ENCODE measurements around the gene PTK7.

Gene PTK7

DNA sequence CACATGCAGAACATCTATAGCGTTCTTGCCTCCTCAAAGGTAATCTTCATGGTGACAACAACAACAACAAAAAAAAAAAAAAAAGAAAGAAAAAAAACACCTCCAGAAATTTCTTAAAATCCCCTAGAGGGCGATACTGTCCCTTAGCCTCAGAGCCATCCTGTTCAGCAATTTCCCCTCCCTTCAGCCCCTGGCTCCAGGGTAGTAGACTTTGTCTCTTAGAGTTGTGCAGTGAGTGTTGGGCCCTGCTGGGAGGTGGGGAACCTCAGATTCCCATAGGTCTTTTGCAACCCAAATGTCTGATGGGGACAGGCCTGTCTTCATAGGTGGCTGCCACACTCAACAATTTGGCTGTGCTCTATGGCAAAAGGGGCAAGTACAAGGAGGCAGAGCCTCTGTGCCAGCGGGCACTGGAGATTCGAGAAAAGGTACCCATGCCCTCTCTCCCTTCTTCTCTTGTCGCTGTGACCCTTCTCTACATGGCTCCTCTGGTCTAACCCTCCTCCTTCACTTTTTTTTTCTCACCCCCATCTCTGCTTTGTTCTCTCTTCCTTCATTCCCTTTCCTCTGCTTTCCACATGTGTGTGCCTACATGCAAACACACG lies 6.0 kb upstream of the PTK7 start:
- Histone ChIP-seq H3K4me3 (ENCODE audit: low read depth, low read length) (no peak overlapping the region), H4K8ac (ENCODE audit: low read depth, low read length) (peak overlapping the region; percentile 48), H4K12ac (ENCODE audit: low read depth, low read length) (peak overlapping the region; percentile 10), H3K79me1 (ENCODE audit: low read length) (peaks cover 6% of the 10 kb centered on the region), H2BK12ac (ENCODE audit: low read length) (peak overlapping the region; percentile 67), H3K9ac (ENCODE audit: low read length) (no peak overlapping the region), H2BK5ac (ENCODE audit: low read depth, low read length, poor library complexity) (peak overlapping the region; percentile 18), H3K36me3 (ENCODE audit: control insufficient read depth in 1 of 2, insufficient read depth in 2 of 2, low read length in 2 of 2) (peaks cover 35 to 37% of the 10 kb centered on the region in 2 experiments), H3K18ac (ENCODE audit: low read length) (peak overlapping the region; percentile 77), H2AFZ (ENCODE audit: insufficient read depth, low read length, poor library complexity) (peak overlapping the region; percentile 1), H2BK120ac (ENCODE audit: insufficient read depth, low read length, poor library complexity) (peak overlapping the region; percentile 23), H3K4me2 (ENCODE audit: low read length) (no peak overlapping the region), H4K91ac (ENCODE audit: low read depth, low read length) (peak overlapping the region; percentile 74), H3K79me2 (ENCODE audit: control insufficient read depth, insufficient read depth, low read length, poor library complexity) (peaks cover 3% of the 10 kb centered on the region), H2AK5ac (ENCODE audit: low read length) (peak overlapping the region; percentile 79), H3K27me3 (ENCODE audit: insufficient read depth, low read length) (no peaks in the 10 kb centered on the region), H3K14ac (ENCODE audit: low read length) (peak overlapping the region; percentile 62), H3K23ac (ENCODE audit: low read length) (no peak overlapping the region), H3K4me1 (ENCODE audit: control insufficient read depth in 1 of 2, insufficient read depth in 2 of 2, low read length in 2 of 2) (peaks cover 7 to 10% of the 10 kb centered on the region in 2 experiments), H3K4ac (ENCODE audit: low read depth, low read length) (peak overlapping the region; percentile 31), H3K9me3 (ENCODE audit: insufficient read depth, low read depth, low read length) (no peaks in the 10 kb centered on the region), H3K27ac (ENCODE audit: low read depth, low read length) (no peak overlapping the region)
- peak in 1 of 2 donors; percentile 54 for DNase-seq
- no CpG with 5 or more reads among the region's 6 CpGs for WGBS (ENCODE audit: extremely low coverage, insufficient coverage, insufficient read length)

DNA sequence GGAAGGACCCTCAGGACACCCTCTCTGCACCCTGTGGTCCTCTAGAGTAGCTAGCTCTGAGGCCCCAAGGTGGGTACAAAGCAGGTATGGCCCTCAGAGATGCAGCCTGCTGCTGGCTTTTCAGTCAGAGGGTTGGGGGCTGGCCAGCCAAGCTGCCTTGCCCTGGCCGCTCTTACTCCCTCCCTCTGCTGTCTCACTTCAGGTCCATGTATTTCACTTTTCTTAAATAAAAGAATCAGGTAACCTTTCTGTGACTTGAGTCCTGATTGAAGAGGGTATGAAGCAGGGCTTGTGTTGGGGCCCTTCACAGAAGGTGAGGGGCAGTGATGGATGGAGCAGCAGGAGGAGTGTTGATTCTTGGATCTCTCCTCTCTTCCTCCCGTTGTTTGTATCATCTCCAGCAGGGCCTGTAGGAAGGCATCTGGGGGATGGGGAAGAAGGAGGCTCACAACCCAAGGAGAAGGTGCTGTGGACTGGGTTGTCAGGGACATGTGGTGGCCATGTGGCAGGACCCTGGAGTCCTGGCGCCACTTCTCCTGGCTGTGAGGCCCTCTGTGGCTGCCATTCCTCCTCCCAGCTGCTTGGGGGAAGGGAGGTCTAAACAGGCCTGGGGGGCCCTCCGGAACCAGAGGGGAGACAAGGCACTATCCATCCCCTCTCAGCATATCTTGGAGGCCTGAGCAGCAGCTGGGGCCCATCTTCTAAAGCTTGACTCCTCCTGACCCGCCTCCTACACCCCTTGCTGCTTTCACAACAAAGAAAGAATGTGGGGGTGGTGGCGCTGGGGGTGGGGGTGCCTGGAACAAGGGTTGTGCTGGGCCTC lies 1.1 kb upstream of the PTK7 start:
- peak overlapping the region; percentile 37 for H3K14ac ChIP-seq (ENCODE audit: low read length)
- DNase-seq, result no peak
- H3K4me1 ChIP-seq (ENCODE audit: control insufficient read depth in 1 of 2, insufficient read depth in 2 of 2, low read length in 2 of 2), result peaks cover 22 to 36% of the 10 kb centered on the region in 2 experiments
- H3K4ac ChIP-seq (ENCODE audit: low read depth, low read length), result no peak overlapping the region
- H2AK5ac ChIP-seq (ENCODE audit: low read length), result peak overlapping the region; percentile 52
- H3K9me3 ChIP-seq (ENCODE audit: insufficient read depth, low read depth, low read length), result peaks cover 2% of the 10 kb centered on the region
- no peak overlapping the region for H3K4me2 ChIP-seq (ENCODE audit: low read length)
- no peak overlapping the region for H3K9ac ChIP-seq (ENCODE audit: low read length)
- peak overlapping the region; percentile 54 for H2BK12ac ChIP-seq (ENCODE audit: low read length)
- no peak overlapping the region for H3K4me3 ChIP-seq (ENCODE audit: low read depth, low read length)
- H2BK120ac ChIP-seq (ENCODE audit: insufficient read depth, low read length, poor library complexity), result peak overlapping the region; percentile 30
- H3K27ac ChIP-seq (ENCODE audit: low read depth, low read length), result peak overlapping the region; percentile 43
- H3K18ac ChIP-seq (ENCODE audit: low read length), result no peak overlapping the region
- H4K91ac ChIP-seq (ENCODE audit: low read depth, low read length), result peak overlapping the region; percentile 68
- H2AFZ ChIP-seq (ENCODE audit: insufficient read depth, low read length, poor library complexity), result no peak overlapping the region
- peaks cover 25% of the 10 kb centered on the region for H3K79me1 ChIP-seq (ENCODE audit: low read length)
- H3K79me2 ChIP-seq (ENCODE audit: control insufficient read depth, insufficient read depth, low read length, poor library complexity), result peaks cover 38% of the 10 kb centered on the region
- H2BK5ac ChIP-seq (ENCODE audit: low read depth, low read length, poor library complexity), result peak overlapping the region; percentile 51
- H4K12ac ChIP-seq (ENCODE audit: low read depth, low read length), result no peak overlapping the region
- WGBS (ENCODE audit: extremely low coverage, insufficient coverage, insufficient read length), result no CpG with 5 or more reads among the region's 6 CpGs
- H3K23ac ChIP-seq (ENCODE audit: low read length), result no peak overlapping the region
- H3K27me3 ChIP-seq (ENCODE audit: insufficient read depth, low read length), result no peaks in the 10 kb centered on the region
- H4K8ac ChIP-seq (ENCODE audit: low read depth, low read length), result peak overlapping the region; percentile 9
- peaks cover 23 to 29% of the 10 kb centered on the region in 2 experiments for H3K36me3 ChIP-seq (ENCODE audit: control insufficient read depth in 1 of 2, insufficient read depth in 2 of 2, low read length in 2 of 2)

DNA sequence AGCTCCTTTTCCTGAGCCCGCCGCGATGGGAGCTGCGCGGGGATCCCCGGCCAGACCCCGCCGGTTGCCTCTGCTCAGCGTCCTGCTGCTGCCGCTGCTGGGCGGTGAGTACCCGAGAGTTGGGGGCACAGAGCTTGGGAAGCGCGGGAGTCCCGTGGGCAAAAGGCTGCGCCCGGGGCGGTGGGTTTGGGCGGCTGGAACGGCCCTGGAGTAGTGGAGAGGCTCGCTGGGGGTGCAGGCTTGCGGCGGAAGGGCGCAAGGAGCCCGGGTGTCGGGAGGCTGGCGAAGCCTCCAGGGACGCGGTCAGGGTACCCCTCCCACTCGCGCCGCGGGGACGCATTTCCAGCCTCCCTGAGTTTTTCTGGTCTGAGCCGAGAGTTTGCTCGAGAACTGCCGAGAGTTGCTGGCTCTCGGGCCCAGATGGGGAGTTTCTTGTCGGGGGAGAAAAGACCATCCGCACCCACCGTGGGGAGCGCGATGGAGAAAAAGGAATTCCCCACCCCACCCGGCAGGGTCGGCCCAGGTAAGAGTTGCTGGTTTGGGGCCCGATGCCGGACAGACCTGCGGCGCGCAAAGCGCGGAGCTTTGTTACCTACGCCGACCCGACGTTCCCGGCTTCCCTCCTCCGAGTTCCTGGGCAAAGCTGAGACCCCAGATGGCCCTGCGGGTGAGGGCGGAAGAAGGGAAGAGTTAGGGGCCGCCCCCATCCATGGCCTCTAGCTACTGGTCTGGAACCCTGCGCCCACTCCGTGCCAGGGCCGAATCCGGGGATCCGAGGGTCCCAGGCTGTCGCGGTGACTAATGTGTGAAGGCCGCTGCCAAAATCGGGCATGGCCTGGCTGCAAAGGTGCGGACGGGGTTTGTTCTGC lies 584 bp downstream of the PTK7 start:
- Histone ChIP-seq H3K23ac (ENCODE audit: low read length) (peak overlapping the region; percentile 49), H3K79me1 (ENCODE audit: low read length) (peaks cover 19% of the 10 kb centered on the region), H3K36me3 (ENCODE audit: control insufficient read depth in 1 of 2, insufficient read depth in 2 of 2, low read length in 2 of 2) (peaks cover 22 to 30% of the 10 kb centered on the region in 2 experiments), H2AK5ac (ENCODE audit: low read length) (peak overlapping the region; percentile 55), H3K18ac (ENCODE audit: low read length) (peak overlapping the region; percentile 74), H3K9me3 (ENCODE audit: insufficient read depth, low read depth, low read length) (peaks cover 2% of the 10 kb centered on the region), H3K14ac (ENCODE audit: low read length) (peak overlapping the region; percentile 89), H3K4me1 (ENCODE audit: control insufficient read depth in 1 of 2, insufficient read depth in 2 of 2, low read length in 2 of 2) (peaks cover 18 to 31% of the 10 kb centered on the region in 2 experiments), H3K27ac (ENCODE audit: low read depth, low read length) (peak overlapping the region; percentile 82), H2AFZ (ENCODE audit: insufficient read depth, low read length, poor library complexity) (peak overlapping the region; percentile 19), H4K12ac (ENCODE audit: low read depth, low read length) (peak overlapping the region; percentile 78), H3K9ac (ENCODE audit: low read length) (peak overlapping the region; percentile 100), H3K4ac (ENCODE audit: low read depth, low read length) (peak overlapping the region; percentile 99), H3K79me2 (ENCODE audit: control insufficient read depth, insufficient read depth, low read length, poor library complexity) (peaks cover 43% of the 10 kb centered on the region), H2BK120ac (ENCODE audit: insufficient read depth, low read length, poor library complexity) (peak overlapping the region; percentile 67), H3K4me3 (ENCODE audit: low read depth, low read length) (peak overlapping the region; percentile 98), H3K27me3 (ENCODE audit: insufficient read depth, low read length) (no peaks in the 10 kb centered on the region), H2BK5ac (ENCODE audit: low read depth, low read length, poor library complexity) (peak overlapping the region; percentile 75), H2BK12ac (ENCODE audit: low read length) (peak overlapping the region; percentile 16), H3K4me2 (ENCODE audit: low read length) (peak overlapping the region; percentile 91), H4K91ac (ENCODE audit: low read depth, low read length) (peak overlapping the region; percentile 72), H4K8ac (ENCODE audit: low read depth, low read length) (peak overlapping the region; percentile 69)
- no CpG with 5 or more reads among the region's 72 CpGs for WGBS (ENCODE audit: extremely low coverage, insufficient coverage, insufficient read length)
- no peak for DNase-seq

DNA sequence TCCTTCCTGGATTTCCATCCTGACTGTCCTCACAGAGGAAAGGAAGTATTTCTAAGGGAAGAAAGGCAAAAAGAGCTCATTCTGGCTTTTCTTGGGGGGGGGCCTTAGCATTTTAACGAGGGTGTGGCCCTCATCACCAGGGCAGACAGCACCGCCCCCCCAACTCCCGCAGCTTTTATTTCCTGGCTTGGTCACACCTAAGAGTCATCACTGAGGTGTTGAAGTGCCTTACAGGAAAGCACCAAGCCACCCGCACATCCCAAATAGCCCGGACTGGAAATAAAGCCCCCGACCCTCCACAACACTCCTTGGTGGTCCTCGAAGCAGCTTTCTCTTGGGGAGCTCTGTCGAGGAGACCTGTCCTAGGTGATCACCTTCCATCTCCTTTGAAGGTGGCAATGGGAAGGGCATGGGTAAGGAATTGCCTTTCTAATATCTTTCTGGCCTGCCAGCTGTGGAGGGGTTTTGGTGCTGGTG lies 1.3 kb downstream of the PTK7 start:
- peak overlapping the region; percentile 37 for H3K23ac ChIP-seq (ENCODE audit: low read length)

More for the DNA sequence above, 1.3 kb downstream of the PTK7 start:
- H3K9ac ChIP-seq (ENCODE audit: low read length), result peak overlapping the region; percentile 100
- no peak overlapping the region for H4K12ac ChIP-seq (ENCODE audit: low read depth, low read length)
- peak overlapping the region; percentile 82 for H3K27ac ChIP-seq (ENCODE audit: low read depth, low read length)
- no peak overlapping the region for H2AFZ ChIP-seq (ENCODE audit: insufficient read depth, low read length, poor library complexity)
- H3K4ac ChIP-seq (ENCODE audit: low read depth, low read length), result peak overlapping the region; percentile 99
- H3K27me3 ChIP-seq (ENCODE audit: insufficient read depth, low read length), result no peaks in the 10 kb centered on the region
- peak overlapping the region; percentile 75 for H2BK5ac ChIP-seq (ENCODE audit: low read depth, low read length, poor library complexity)
- H4K8ac ChIP-seq (ENCODE audit: low read depth, low read length), result peak overlapping the region; percentile 2
- H3K18ac ChIP-seq (ENCODE audit: low read length), result no peak overlapping the region
- H4K91ac ChIP-seq (ENCODE audit: low read depth, low read length), result peak overlapping the region; percentile 72
- peaks cover 2% of the 10 kb centered on the region for H3K9me3 ChIP-seq (ENCODE audit: insufficient read depth, low read depth, low read length)
- no CpG with 5 or more reads among the region's 8 CpGs for WGBS (ENCODE audit: extremely low coverage, insufficient coverage, insufficient read length)
- H3K4me2 ChIP-seq (ENCODE audit: low read length), result peak overlapping the region; percentile 91
- H3K79me2 ChIP-seq (ENCODE audit: control insufficient read depth, insufficient read depth, low read length, poor library complexity), result peaks cover 47% of the 10 kb centered on the region
- H3K4me3 ChIP-seq (ENCODE audit: low read depth, low read length), result peak overlapping the region; percentile 98
- H2AK5ac ChIP-seq (ENCODE audit: low read length), result no peak overlapping the region
- H3K14ac ChIP-seq (ENCODE audit: low read length), result peak overlapping the region; percentile 89
- H3K4me1 ChIP-seq (ENCODE audit: control insufficient read depth in 1 of 2, insufficient read depth in 2 of 2, low read length in 2 of 2), result peaks cover 17 to 30% of the 10 kb centered on the region in 2 experiments
- peaks cover 20 to 29% of the 10 kb centered on the region in 2 experiments for H3K36me3 ChIP-seq (ENCODE audit: control insufficient read depth in 1 of 2, insufficient read depth in 2 of 2, low read length in 2 of 2)
- H2BK120ac ChIP-seq (ENCODE audit: insufficient read depth, low read length, poor library complexity), result peak overlapping the region; percentile 67
- no peak for DNase-seq
- H3K79me1 ChIP-seq (ENCODE audit: low read length), result peaks cover 19% of the 10 kb centered on the region
- H2BK12ac ChIP-seq (ENCODE audit: low read length), result no peak overlapping the region

Measured in trophoblast cell (in vitro differentiated cells and primary cell).